SU-DHL-6 (cell line): ENCODE data around the gene HELZ.

Experiments
- EZH2phosphoT487 ChIP-seq: fragments of 200-600 bp; sonication (generic), shearing (Covaris generic); conservative IDR thresholded peaks from 2 replicates; pipeline ENCODE4 v1.6.1; 2018; ENCODE audit warnings: mild to moderate bottlenecking, antibody characterized with exemption, low read length, moderate library complexity, mixed read lengths
- TF ChIP-seq, protein P1 (sequence below): fragments of 200-600 bp; sonication (generic); IDR thresholded peaks from one replicate; pipeline ENCODE4 v1.5.1; 2017; ENCODE audit warnings: antibody characterized with exemption, mild to moderate bottlenecking, low read length, moderate library complexity; ENCODE audit not compliant: insufficient read depth, poor library complexity, severe bottlenecking

DNA sequence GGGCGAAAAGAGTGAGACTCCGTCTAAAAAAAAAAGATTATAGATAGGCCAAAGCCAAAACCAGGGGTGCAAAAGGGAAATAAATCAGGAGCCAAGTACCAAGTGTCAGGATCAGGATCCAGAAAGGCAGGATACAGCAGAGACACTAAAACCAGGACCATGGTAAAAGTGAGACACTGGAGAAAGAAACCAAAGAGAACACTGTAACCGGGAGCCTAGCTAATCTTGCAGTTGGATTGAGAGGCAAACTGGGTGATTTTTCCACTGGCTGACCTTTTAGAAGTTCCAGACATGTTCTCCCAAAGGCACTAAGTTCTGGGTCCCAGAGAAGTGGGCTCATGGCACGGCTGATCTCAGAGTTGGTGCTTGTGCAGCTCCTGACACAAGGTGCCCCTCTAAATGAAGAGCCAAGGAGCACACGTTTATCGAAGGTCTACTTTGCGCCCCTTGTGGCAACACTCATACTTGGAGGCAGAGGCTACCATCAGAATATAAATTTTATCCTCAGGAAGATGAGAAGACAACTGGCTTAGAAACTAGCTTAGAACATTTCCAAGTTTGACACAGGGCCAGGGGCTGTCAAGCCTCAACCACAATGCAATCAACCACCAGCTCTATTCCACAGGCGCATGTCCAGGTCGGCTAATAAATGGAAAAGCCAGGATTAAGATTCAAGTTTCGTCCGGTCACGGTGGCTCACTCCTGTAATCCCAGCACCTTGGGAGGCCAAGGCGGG lies 27.5 kb upstream of the HELZ start:
- TF ChIP-seq, protein P1, sequence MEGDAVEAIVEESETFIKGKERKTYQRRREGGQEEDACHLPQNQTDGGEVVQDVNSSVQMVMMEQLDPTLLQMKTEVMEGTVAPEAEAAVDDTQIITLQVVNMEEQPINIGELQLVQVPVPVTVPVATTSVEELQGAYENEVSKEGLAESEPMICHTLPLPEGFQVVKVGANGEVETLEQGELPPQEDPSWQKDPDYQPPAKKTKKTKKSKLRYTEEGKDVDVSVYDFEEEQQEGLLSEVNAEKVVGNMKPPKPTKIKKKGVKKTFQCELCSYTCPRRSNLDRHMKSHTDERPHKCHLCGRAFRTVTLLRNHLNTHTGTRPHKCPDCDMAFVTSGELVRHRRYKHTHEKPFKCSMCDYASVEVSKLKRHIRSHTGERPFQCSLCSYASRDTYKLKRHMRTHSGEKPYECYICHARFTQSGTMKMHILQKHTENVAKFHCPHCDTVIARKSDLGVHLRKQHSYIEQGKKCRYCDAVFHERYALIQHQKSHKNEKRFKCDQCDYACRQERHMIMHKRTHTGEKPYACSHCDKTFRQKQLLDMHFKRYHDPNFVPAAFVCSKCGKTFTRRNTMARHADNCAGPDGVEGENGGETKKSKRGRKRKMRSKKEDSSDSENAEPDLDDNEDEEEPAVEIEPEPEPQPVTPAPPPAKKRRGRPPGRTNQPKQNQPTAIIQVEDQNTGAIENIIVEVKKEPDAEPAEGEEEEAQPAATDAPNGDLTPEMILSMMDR = peak; percentile 42
- no peak for TF ChIP-seq EZH2phosphoT487
